OCI-LY7 (cell line): ENCODE data around the gene ACACA. TPM values are rescaled to one million over a fixed set of nuclear protein-coding genes. Genes with fewer than 3 reads are reported as not detected.

ENCODE experiments used
- BruUV-seq: library from RNA; stranded (reverse); fragments of 400-500 nt; replicated peaks from 2 replicates; lab custom pipeline; 2021; lab: Mats Ljungman, UMichigan
- CTCF ChIA-PET: fragments of 300-600 bp; sonication (Branson Sonifier 250); formaldehyde crosslinking; loops from one replicate; lab custom pipeline; 2022; ENCODE audit warnings: antibody characterized with exemption; ENCODE audit not compliant: unreplicated experiment; lab: Charles Lee
- POLR2A ChIA-PET: fragments of 300-600 bp; sonication (Branson Sonifier 250); formaldehyde crosslinking; loops from one replicate; lab custom pipeline; 2022; ENCODE audit warnings: antibody characterized with exemption; lab: Charles Lee
- DNase-seq: peaks from one replicate; pipeline ENCODE4 v3.0.0-alpha.2; 2015; ENCODE audit warnings: low spot score
- H2AFZ ChIP-seq: fragments of 200-600 bp; sonication (generic), shearing (Covaris generic); 2 replicates; pipeline ENCODE4 v1.6.1; 2014; ENCODE audit warnings: mild to moderate bottlenecking, antibody characterized with exemption, low read length, moderate library complexity
- H3K27ac ChIP-seq: fragments of 200-600 bp; sonication (generic); 2 replicates; pipeline ENCODE4 v1.5.1; 2014; ENCODE audit warnings: mixed run types, low read depth, mild to moderate bottlenecking, moderate library complexity, low read length, inconsistent platforms; ENCODE audit not compliant: poor library complexity, severe bottlenecking
- H3K36me3 ChIP-seq: fragments of 200-600 bp; sonication (generic); 2 replicates; pipeline ENCODE4 v1.6.1; 2014; ENCODE audit warnings: mild to moderate bottlenecking, antibody characterized with exemption, low read length, moderate library complexity, mixed read lengths; ENCODE audit not compliant: insufficient read depth
- H3K4me1 ChIP-seq: fragments of 200-600 bp; sonication (generic); 2 replicates; pipeline ENCODE4 v1.5.1; 2014; ENCODE audit warnings: mild to moderate bottlenecking, low read length; ENCODE audit not compliant: insufficient read depth, poor library complexity, severe bottlenecking
- H3K4me2 ChIP-seq: fragments of 200-600 bp; sonication (generic); 2 replicates; pipeline ENCODE4 v1.6.1; 2014; ENCODE audit warnings: mild to moderate bottlenecking, low read length
- H3K4me3 ChIP-seq: fragments of 200-600 bp; sonication (generic); 2 replicates; pipeline ENCODE4 v1.5.1; 2014; ENCODE audit warnings: mild to moderate bottlenecking, low read depth, low read length; ENCODE audit not compliant: poor library complexity, severe bottlenecking
- H3K79me2 ChIP-seq: fragments of 200-600 bp; sonication (generic); 2 replicates; pipeline ENCODE4 v1.6.1; 2016; ENCODE audit warnings: low read depth, mild to moderate bottlenecking, low read length, moderate library complexity, mixed read lengths; ENCODE audit not compliant: insufficient read depth
- H3K9me2 ChIP-seq: fragments of 200-600 bp; sonication (generic); 2 replicates; pipeline ENCODE4 v1.6.1; 2016; ENCODE audit warnings: mild to moderate bottlenecking, low read length, mixed read lengths; ENCODE audit not compliant: insufficient read depth
- H3K9me3 ChIP-seq: fragments of 200-600 bp; sonication (generic); 2 replicates; pipeline ENCODE4 v1.6.1; 2014; ENCODE audit warnings: mild to moderate bottlenecking, mixed run types, low read length, mixed read lengths
- H4K20me1 ChIP-seq: fragments of 200-600 bp; sonication (generic); 2 replicates; pipeline ENCODE4 v1.6.1; 2014; ENCODE audit warnings: mild to moderate bottlenecking, antibody characterized with exemption, low read length, moderate library complexity, mixed read lengths; ENCODE audit not compliant: insufficient read depth
- EZH2phosphoT487 ChIP-seq: fragments of 200-600 bp; sonication (generic); IDR thresholded peaks from 2 replicates; pipeline ENCODE4 v1.6.1; 2018; ENCODE audit warnings: low read depth, borderline replicate concordance, mild to moderate bottlenecking, mixed run types, antibody characterized with exemption, low read length, moderate library complexity, mixed read lengths
- intact Hi-C: fragments of 100-400 bp; cut with micrococcal nuclease; formaldehyde crosslinking; loops from one replicate; pipeline ENCODE4 v1.10.0; 2022; ENCODE audit not compliant: unreplicated experiment
- total RNA-seq, 2 experiments: library from RNA; depleted of rRNA in 1 of 2; stranded (reverse); fragments of >200 nt in 1 of 2; shearing (Covaris generic) in 1 of 2; gene quantifications; 2 replicates each; pipeline ENCODE4 v1.2.3, GENCODE V29; 2014 to 2022
- TF ChIP-seq, protein P1 (sequence below): fragments of 200-600 bp; sonication (generic); conservative IDR thresholded peaks from 2 replicates; pipeline ENCODE4 v1.5.1; 2014; ENCODE audit warnings: mild to moderate bottlenecking, antibody characterized with exemption, low read length, moderate library complexity, mixed read lengths

ACACA gene
- total RNA-seq, 2 experiments from 2014 or later = 32.1 to 98.3 TPM

DNA sequence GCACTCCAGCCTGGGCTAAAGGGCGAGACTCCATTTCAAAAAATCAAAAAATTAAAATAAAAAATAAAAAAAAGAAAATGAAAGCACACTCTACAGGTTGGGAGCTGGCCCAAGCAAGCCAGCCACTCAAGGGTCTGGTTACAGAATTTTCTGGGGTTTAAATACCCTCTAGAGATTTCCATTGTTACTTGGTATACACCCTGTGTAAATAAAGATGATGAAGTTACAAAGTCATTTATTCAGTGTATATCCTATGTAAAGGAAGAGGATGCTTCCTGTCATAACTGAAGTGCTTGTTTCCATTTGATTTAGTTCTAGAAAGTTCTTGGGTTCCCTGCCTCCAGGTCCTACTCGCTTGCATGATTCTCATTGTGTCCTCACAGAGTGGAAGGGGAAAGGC lies 110.7 kb downstream of the ACACA start:
- Histone ChIP-seq H3K4me3 (no peak overlapping the region), H3K36me3 (0 out of 2 replicates have a peak, but pooled peaks cover 3% of the 10 kb centered on the region), H3K4me1 (peaks cover 16% of the 10 kb centered on the region), H3K79me2 (0 out of 2 replicates have a peak, but pooled peaks cover 4% of the 10 kb centered on the region), H3K9me3 (no peaks in the 10 kb centered on the region), H3K4me2 (no peak overlapping the region), H3K27ac (no peak overlapping the region), H2AFZ (no peak overlapping the region), H4K20me1 (0 out of 2 replicates have a peak, but pooled peaks cover 1% of the 10 kb centered on the region), H3K9me2 (no peaks in the 10 kb centered on the region)
- intact Hi-C loops = no loop called here
- BruUV-seq = no TSS peak
- CTCF ChIA-PET = no interaction called here
- DNase-seq = no peak
- TF ChIP-seq, protein P1, sequence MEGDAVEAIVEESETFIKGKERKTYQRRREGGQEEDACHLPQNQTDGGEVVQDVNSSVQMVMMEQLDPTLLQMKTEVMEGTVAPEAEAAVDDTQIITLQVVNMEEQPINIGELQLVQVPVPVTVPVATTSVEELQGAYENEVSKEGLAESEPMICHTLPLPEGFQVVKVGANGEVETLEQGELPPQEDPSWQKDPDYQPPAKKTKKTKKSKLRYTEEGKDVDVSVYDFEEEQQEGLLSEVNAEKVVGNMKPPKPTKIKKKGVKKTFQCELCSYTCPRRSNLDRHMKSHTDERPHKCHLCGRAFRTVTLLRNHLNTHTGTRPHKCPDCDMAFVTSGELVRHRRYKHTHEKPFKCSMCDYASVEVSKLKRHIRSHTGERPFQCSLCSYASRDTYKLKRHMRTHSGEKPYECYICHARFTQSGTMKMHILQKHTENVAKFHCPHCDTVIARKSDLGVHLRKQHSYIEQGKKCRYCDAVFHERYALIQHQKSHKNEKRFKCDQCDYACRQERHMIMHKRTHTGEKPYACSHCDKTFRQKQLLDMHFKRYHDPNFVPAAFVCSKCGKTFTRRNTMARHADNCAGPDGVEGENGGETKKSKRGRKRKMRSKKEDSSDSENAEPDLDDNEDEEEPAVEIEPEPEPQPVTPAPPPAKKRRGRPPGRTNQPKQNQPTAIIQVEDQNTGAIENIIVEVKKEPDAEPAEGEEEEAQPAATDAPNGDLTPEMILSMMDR = no peak
- TF ChIP-seq EZH2phosphoT487 = no peak
- POLR2A ChIA-PET = no interaction called here

DNA sequence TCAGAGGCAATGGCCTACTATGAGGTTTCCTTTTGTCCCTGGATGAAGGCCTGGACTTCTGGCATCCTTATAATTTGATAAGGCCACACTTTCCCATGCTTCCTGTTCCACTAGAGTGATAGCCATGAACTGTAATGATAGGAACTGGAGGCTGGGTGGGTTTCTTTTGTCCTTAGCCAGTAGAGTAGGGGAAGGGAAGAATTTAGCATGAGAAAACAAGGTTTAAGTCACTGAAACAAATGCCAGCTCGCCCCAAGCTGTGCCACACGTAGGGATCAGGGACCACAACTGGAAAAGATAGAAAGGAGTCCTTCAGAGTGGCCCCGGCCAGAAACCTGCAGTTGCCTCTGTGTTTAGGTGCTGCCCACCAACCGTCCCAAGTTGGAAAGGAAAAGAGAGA lies 111.7 kb downstream of the ACACA start:
- Histone ChIP-seq H3K4me1 (peaks cover 16% of the 10 kb centered on the region), H3K4me3 (no peak overlapping the region), H3K9me3 (no peaks in the 10 kb centered on the region), H3K4me2 (no peak overlapping the region), H3K36me3 (0 out of 2 replicates have a peak, but pooled peaks cover 3% of the 10 kb centered on the region), H3K27ac (no peak overlapping the region), H3K79me2 (0 out of 2 replicates have a peak, but pooled peaks cover 4% of the 10 kb centered on the region), H2AFZ (no peak overlapping the region), H3K9me2 (no peaks in the 10 kb centered on the region), H4K20me1 (no peaks in the 10 kb centered on the region)
- DNase-seq = no peak
- intact Hi-C loops = no loop called here
- CTCF ChIA-PET = no interaction called here
- no TSS peak for BruUV-seq
- POLR2A ChIA-PET = no interaction called here
- TF ChIP-seq, protein P1 = no peak
- TF ChIP-seq EZH2phosphoT487 = no peak

DNA sequence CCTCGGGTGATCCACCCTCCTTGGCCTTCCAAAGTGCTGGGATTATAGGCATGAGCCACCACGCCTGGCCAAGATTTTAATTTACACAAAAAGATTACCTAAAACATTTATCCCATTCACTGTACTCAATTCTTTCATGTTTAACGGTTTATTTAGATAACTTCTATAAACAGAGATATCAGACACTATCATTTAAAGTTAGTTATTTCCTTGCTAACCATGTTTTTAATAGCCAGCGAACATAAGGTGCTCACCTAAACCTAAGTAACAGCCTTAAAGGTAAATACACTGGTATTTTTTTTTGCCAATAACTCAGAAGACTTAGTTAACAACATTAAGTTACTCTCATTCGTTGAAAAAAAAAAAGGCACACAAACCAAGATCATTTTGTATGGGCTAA lies 112.9 kb downstream of the ACACA start:
- no TSS peak for BruUV-seq
- H3K9me3 ChIP-seq = no peaks in the 10 kb centered on the region
- TF ChIP-seq, protein P1 = no peak
- no peak for TF ChIP-seq EZH2phosphoT487
- H3K9me2 ChIP-seq = no peaks in the 10 kb centered on the region
- no peak overlapping the region for H2AFZ ChIP-seq
- H3K27ac ChIP-seq = no peak overlapping the region
- no peaks in the 10 kb centered on the region for H4K20me1 ChIP-seq
- H3K4me1 ChIP-seq = peaks cover 16% of the 10 kb centered on the region
- intact Hi-C loops = no loop called here
- CTCF ChIA-PET = no interaction called here
- POLR2A ChIA-PET = no interaction called here
- no peak for DNase-seq
- H3K4me3 ChIP-seq = no peak overlapping the region
- H3K79me2 ChIP-seq = 0 out of 2 replicates have a peak, but pooled peaks cover 4% of the 10 kb centered on the region
- peaks cover 8% of the 10 kb centered on the region; the same call in 1 of the 2 replicates for H3K36me3 ChIP-seq
- H3K4me2 ChIP-seq = no peak overlapping the region
